AG10803 (cell line): Measurements from ENCODE around the gene SPACA4.

Experiments
- DNase-seq: peaks from one replicate; pipeline ENCODE4 v3.0.0; 2010; ENCODE audit warnings: low read depth
- H3K4me3 ChIP-seq: 2 replicates; pipeline ENCODE4 v1.5.1; 2011; ENCODE audit warnings: mild to moderate bottlenecking, low read length, control low read depth
- CTCF ChIP-seq: conservative IDR thresholded peaks from 2 replicates; pipeline ENCODE4 v1.5.1; 2011; ENCODE audit warnings: mild to moderate bottlenecking, low read length, control low read depth, inconsistent platforms

Gene SPACA4

GRCh38 chr19:48623556-48624066, 17.1 kb downstream of the SPACA4 start:
- peak overlapping the region; percentile 59 for H3K4me3 ChIP-seq
- no peak for TF ChIP-seq CTCF
- DNase-seq = no peak

GRCh38 chr19:48624067-48624594, 17.6 kb downstream of the SPACA4 start:
- no peak for TF ChIP-seq CTCF
- peak overlapping the region; percentile 69 for H3K4me3 ChIP-seq
- DNase-seq = peak; percentile 97

DNA sequence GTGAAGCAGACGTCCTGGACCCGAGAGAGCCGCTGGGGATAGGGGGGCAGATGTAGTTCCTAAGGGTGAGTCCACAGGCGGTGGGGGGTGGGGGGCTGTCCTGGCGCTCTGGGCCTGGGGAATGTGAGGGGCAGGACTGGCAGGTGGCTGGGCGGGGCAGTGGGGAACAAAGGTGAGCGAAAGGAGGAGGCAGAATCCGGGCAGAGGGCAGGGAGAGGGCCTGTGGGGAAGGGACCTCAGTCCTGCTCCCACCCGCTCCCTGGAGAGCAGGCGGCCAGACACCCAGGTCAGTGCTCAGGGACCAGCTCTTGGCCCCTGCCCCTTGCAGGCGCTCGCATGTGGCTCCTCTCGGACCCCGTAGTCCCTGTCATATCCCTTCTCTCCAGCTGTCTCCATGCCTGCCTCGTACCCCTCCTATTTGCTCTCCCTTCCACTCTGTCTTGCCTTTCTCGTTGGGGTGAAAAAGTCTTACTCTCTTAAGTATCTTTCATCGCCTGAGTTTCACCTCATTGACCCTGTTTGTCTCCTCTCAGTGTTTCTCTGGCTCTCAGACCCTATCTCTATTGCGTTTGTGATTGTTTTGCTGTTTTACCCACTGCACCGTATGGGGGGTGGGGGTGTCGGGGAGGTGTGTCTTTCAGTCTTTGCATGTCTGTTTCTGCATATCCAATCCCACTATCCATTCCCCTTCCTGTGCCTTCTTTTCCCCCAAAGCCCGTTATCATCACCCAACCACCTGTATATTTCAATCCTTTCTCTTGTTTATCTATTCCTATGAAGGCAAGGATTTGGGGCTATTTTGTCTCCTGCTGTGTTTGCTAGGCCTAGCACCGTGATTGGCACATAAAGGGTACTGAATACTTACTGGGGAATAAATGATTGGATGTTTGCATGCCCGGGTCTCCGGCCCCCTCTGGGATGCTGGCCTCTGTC, 18.5 kb downstream of the SPACA4 start:
- H3K4me3 ChIP-seq = peak overlapping the region; percentile 69
- no peak for DNase-seq
- no peak for TF ChIP-seq CTCF

GRCh38 chr19:48625891-48626327, 19.4 kb downstream of the SPACA4 start:
- no peak for TF ChIP-seq CTCF
- H3K4me3 ChIP-seq = no peak overlapping the region
- DNase-seq = no peak

DNA sequence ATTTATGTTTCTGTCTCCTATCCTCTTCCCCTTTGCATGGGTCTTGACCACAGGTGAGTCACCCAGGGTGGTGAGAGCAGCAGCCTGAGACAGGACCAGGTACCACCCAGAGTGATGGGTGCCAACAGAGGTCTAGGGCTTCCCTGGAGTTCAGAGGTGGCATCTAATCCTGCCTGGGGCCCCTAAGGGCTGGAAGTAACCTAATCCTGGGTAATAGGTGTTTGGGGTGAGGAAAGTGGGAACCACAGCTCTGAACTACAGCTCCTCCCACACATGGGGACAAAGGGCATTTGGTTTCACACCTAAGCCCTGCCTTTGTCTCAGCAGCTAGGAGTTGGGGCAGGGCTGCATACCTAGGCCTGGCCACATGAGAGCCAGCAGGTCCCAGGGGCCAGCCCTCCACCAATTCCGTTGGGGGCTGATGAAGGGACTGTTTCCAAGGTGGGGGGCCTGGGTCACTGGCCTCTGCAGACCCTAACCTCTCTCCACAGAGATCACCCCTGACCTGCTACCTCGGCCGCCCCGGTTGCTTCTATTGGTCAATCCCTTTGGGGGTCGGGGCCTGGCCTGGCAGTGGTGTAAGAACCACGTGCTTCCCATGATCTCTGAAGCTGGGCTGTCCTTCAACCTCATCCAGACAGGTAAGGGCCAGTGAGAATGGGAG, 20.8 kb downstream of the SPACA4 start:
- no peak for TF ChIP-seq CTCF
- no peak for DNase-seq
- H3K4me3 ChIP-seq = no peak overlapping the region

DNA sequence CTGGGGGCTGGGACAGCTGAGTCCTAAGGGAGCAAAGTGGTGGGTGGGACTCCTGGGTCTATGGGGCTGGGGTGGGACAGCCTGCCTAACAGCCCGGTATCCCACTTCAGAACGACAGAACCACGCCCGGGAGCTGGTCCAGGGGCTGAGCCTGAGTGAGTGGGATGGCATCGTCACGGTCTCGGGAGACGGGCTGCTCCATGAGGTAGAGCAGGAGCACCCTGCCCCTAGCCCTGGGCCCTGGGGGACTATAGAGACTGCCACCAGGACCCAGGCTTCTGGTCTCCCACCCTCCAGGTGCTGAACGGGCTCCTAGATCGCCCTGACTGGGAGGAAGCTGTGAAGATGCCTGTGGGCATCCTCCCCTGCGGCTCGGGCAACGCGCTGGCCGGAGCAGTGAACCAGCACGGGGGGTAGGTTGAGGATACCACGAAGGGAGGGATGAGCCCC, 21.3 kb downstream of the SPACA4 start:
- no peak for TF ChIP-seq CTCF
- no peak overlapping the region for H3K4me3 ChIP-seq
- DNase-seq = no peak
